GM19240 (cell line): ENCODE measurements around the gene ATP5MK.
"Not testable (repeated sequence)": the region's sequence is repeated elsewhere in the genome, so short reads cannot be mapped to it uniquely, and the experiment has no call there.

Experiments used
- DNase-seq: peaks from one replicate; pipeline ENCODE4 v3.0.0; 2011; ENCODE audit warnings: low spot score; ENCODE audit not compliant: insufficient read length

Gene ATP5MK

DNA sequence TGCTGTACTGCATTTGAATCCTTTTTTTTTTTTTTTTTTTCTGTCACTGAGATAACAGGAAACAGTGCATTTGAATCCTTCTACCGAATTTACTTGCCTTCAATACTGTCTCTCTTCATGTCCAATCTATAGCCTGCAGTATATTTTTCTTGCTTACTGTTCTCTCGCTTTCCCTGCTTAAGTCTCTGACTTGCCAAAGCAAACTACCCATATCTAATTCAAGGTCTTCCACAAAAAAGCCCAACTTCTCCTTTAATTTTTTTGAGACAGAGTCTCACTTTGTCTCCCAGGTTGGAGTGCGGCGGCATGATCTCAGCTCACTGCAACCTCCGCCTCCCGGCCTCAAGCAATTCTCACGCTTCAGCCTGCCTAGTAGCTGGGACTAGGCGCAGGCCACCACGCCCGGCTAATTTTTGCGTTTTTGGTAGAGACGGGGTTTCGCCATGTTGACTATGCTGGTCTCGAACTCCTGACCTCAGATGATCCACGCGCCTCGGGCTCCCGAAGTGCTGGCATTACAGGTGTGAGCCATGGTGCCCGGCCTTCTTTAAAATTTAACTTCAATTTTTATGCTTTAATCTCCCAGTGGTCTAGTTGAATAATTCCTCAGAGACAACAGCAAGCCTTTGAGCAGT is 1.0 kb upstream of the ATP5MK start:
- DNase-seq = no peak

DNA sequence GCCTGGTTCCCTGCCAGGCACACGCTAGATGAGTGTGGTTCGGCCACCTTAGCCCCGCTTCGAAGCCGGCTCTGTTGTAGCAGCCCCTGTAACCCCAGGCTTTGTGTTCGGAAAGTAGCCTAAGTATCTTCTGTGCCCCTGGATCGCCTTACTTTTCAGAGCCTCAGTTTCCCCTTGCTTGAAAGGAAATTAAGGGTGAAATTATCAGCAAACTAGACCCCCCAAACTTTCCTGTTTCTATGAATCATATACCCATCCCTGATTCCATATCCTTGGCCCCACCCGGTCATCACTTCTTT is 463 bp upstream of the ATP5MK start:
- no peak for DNase-seq

DNA sequence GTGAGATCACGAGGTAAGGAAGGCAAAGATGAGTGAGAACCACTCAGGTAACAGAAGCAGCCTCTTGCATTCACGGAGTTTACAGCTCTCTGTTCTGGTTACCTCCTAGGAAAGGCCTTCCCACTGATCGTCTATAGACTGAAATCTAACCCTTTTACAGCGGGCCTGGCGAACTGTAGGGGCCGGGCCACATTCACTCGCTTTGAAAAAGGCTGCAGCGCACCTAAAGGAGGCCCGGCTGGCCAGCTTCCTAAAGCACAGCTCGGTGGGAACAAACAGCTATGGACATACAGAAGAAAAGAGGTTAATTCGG is 565 bp downstream of the ATP5MK start:
- no peak for DNase-seq

DNA sequence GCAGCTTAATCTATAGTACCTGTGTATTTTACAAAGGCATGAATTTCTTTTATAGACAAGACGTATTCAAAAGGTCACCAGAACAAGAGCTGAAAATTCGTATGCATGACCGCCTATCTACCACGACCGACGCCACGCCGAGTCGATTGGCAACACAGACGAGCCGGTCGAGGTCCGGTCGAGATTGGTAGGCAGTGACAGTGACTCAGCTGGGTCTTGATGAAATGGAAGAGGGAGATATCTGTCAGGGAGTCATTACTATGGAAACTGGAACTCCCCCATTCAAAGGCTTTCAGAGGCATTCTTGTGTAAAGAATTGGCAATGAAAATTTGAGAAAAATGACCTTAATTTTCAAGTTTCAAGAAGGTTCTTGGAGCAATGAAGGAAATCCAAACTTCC is 2.1 kb downstream of the ATP5MK start:
- no peak for DNase-seq

DNA sequence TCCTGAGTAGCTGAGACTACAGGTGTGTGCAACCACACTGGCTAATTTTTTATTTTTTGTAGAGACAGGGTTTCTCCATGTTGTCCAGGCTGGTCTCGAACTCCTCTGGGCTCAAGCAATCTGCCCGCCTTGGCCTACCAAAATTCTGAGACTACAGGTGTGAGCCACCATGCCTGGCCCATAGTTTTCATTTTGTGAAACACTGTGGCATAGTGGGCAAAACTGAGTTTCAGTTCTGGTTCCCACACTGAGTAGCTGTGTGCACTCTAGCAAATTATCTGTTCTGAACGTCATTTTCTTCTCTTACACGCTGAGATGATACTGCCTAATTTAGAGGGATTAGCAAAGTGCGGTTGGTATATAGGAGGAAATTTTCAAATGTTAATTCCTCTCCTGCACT is 13.5 kb downstream of the ATP5MK start:
- DNase-seq = no peak

DNA sequence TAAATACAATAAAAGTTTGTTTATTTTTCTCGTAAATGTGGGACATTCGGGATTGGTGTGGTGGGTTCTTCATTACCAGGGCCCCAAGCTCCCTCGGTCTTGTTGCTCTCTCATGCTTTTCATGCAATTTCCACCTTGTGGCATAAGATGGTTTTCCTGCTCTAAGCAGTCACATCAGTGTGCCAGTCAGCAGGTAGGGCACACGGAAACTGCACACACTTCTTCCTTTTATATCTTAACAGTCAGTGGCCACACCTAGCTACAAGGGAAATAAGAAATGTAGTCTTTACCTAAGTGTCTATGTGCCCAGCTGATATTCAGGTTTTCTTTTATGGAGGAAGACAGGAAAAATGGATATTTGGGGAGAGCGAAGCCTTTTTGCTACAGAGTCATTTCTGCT is 22.0 kb downstream of the ATP5MK start:
- no peak for DNase-seq

DNA sequence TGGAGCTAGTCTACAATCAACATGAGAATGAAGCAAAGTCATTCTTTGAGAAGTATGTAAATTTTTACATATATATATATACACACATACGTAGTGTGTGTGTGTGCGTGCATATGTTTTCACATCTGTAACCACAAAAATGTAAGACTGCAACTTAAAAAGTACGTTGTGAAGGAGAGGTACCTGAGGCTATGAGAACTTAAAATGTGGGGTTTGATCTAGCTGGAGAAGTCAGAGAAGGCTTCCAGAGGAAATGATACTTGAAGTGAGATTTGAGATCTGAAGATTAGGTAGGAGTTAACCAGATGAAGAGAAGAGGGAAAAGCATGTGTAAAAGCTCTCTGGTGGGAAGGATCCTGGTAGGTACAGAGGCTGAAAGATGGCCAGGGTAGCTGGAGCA is 22.7 kb downstream of the ATP5MK start:
- no peak for DNase-seq

DNA sequence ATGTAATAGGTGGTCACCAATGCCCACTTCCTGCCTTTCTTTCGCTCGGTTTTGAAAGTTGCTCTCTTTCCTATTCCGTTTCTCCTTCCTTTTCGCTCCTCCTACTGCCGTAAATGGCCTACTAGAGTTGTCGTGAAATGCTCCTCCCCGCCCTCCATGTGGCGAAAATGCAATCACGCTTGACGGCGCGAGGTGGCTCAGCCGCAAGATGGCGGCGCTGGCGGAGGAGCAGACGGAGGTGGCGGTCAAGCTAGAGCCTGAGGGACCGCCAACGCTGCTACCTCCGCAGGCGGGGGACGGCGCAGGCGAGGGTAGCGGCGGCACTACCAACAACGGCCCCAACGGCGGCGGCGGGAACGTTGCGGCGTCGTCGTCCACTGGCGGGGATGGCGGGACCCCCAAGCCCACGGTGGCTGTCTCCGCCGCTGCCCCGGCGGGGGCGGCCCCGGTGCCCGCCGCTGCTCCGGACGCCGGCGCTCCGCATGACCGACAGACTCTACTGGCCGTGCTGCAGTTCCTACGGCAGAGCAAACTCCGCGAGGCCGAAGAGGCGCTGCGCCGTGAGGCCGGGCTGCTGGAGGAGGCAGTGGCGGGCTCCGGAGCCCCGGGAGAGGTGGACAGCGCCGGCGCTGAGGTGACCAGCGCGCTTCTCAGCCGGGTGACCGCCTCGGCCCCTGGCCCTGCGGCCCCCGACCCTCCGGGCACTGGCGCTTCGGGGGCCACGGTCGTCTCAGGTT is 28.3 kb downstream of the ATP5MK start, which contains the start of gene TAF5:
TAF5 (plus strand) TSS at position 195 of the 737 bp plus-strand sequence; CDS start at position 209, 14 bp downstream.
- peak; percentile 47 for DNase-seq

DNA sequence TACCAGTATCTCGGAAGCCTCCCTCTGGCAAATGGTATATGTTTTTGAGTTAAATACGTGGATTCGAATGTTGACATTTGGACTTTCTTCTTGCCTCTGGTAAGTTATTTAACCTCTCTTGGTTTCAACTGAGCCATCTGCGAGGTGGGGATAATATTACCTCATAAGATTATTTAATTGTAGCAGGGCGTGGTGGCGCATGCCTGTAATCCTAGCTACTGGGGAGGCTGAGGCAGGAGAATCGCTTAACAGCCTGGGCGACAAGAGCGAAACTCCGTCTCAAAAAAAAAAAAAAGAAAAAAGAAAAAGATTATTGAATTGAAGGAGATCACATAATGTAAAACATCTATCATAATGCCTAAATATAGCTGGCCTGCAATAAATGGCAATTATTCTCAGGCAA is 28.9 kb downstream of the ATP5MK start:
- DNase-seq = no peak

DNA sequence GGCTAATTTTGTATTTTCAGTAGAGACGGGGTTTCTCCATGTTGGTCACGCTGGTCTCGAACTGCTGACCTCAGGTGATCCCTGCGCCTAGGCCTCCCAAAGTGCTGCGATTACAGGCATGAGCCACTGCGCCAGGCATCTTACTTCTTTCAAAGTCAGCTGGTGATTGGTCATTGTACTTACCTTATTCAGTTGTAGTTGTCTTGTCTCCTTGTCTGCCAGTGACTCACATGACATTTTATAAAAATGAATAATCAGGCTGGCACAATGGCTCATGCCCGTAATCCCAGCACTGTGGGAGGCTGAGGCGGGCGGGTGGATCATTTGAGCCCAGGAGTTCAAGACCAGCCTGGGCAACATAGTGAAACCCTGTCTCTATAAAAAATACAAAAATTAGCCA is 35.5 kb downstream of the ATP5MK start:
- DNase-seq = not testable (repeated sequence)

DNA sequence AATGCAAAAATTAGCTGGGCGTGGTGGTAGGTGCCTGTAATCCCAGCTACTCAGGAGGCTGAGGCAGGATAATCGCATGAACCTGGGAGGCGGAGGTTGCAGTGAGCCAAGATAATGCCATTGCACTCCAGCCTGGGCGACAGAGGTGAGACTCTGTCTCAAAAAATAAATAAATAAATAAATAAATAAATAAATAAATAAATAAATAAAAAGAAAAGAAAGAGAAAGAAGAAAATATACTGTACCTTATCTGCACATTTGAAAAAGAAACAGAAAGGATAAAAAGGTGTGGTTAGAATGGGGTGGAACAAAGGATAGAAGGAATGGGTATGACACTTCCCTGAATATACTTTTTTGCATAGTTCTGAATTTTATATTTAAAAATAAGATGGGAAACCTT is 36.8 kb downstream of the ATP5MK start:
- not testable (repeated sequence) for DNase-seq

DNA sequence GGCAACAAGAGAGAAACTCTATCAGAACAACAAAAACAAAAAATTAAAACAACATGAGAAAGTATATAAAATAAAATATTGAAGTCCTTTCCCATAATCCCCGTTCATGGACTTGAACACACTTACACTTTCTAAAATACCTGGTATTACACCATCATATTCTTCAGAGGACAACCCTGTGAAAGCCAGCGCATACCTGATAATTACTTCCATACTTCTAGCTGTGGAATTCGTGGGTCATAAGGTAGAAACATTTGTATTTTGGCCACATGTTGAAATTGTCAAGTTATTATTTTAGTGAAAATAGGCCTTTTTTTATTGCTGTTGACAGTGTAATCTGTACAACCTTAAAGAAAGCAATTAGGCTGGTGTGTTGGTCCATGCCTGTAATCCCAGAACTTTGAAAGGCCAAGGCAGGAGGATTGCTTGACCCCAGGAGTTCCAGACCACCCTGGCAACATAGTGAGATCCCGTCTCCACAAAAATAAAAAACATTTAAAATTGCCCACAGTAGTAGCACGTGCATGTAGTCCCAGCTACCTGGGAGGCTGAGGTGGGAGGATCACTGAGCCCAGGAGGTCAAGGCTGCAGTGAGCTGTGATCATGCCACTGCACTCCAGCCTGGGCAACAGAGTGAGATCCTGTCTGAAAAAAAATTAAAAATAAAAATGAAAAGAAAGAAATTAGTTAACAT is 40.2 kb downstream of the ATP5MK start:
- DNase-seq = no peak

DNA sequence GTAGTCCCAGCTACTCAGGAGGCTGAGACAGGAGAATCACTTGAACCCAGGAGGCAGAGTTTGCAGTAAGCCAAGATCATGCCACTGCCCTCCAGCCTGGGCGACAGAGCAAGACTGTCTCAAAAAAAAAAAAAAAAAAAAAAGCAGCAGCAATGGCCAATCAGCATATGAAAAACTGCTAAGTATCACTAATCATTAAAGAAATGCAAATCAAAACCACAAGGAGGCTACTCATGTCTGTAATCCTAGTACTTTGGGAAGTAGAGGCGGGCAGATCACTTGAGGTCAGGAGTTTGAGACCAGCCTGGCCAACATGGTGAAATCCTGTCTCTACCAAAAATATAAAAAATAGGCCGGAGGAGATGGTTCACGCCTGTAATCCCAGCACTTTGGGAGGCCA is 41.7 kb downstream of the ATP5MK start:
- not testable (repeated sequence) for DNase-seq

DNA sequence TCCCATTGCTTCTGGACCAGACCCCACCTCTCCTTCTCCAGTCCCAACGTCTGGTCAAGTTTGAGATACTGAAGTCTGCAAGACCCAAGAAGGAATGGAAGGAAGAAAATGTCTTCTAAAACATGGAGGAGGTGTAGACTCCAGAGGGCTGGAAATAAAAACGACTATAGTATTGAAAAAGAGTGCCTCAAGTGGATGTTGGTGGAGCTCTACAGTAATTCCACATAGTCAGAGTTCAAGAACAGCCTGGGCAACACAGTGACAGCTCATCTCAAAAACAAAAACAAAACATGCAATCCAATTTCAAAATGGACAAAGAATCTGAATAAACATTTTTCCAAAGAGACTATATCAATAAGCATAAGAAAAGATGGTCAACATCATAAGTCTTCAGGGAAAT is 43.0 kb downstream of the ATP5MK start:
- DNase-seq = no peak

DNA sequence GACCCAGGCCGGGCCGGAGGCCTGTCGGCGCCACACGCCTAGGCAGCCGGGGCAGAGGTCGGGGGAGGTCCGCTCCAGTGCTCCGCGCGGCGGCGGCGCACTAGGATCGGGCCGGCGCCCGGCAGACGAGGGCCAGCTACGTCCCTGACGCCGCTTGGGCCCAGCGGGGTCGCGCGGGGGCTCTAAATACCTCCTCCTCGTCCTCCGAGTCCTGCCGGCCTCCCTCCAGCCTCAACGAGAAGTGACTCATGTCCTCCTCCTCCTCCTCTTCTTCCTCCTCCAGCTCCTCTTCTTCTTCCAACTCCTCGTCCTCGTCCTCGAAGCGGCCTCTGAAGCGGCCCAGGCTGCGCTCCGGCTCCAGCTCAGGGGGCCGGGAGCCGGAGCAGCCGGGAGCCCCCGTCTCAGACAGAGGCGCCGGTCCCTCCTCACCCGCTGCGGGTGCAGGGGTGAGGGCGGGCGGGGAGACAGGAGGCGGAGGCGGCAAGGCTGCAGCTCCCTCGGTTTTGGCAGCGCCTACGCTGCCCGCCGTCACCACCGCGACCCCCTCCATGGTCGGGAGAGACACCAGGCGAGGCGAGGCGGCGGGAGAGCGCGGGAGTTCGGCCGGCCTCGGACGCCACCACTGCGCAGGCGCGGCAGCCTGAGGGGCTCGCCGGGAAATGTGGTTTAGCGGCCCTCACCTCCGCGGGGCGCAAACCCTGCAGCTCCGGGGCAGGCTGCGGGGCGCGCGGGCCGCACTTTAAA is 45.6 kb downstream of the ATP5MK start, which contains the start of gene PCGF6:
PCGF6 (minus strand) TSS at position 624 of the 744 bp plus-strand sequence; CDS start at position 550, 74 bp downstream.
- DNase-seq = peak; percentile 78

DNA sequence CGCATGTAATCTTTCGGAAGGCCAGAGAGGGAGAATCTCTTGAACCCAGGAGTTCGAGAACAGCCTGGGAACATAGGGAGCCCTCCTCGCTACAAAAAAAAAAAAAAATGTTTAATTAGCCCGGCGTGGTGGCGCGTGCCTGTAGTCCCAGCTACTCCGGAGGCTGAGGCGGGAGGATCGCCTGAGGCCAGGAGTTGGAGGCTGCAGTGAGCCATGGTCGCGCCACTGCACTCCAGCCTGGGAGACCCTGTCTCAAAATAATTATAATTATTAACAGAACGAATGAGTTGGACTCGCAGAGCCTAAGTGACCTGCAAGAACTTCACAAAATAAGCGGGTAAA is 46.1 kb downstream of the ATP5MK start:
- no peak for DNase-seq
